T-helper 1 cell treated with Interleukin-12 subunit alpha and Interleukin-12 subunit beta and Interleukin-4 antibody, amounts not matched to agents 30 μg/mL and 1 μg/mL, for 36 hours (primary cell): ENCODE data around the gene ADPRS.

Source experiments
- H3K27ac Mint-ChIP-seq: one replicate; pipeline ENCODE4 v1.8.0; 2021; ENCODE audit warnings: mild to moderate bottlenecking, mixed read lengths
- H3K27me3 Mint-ChIP-seq: one replicate; pipeline ENCODE4 v1.8.0; 2021; ENCODE audit warnings: low read depth, mixed read lengths
- H3K36me3 Mint-ChIP-seq: one replicate; pipeline ENCODE4 v1.8.0; 2021; ENCODE audit warnings: low read depth, mixed read lengths
- H3K4me1 Mint-ChIP-seq: one replicate; pipeline ENCODE4 v1.8.0; 2021; ENCODE audit warnings: low read depth, mixed read lengths
- H3K4me3 Mint-ChIP-seq: one replicate; pipeline ENCODE4 v1.8.0; 2021; ENCODE audit warnings: mild to moderate bottlenecking, moderate library complexity, mixed read lengths
- H3K9me3 Mint-ChIP-seq: one replicate; pipeline ENCODE4 v1.8.0; 2021; ENCODE audit warnings: mixed read lengths

ADPRS gene

DNA sequence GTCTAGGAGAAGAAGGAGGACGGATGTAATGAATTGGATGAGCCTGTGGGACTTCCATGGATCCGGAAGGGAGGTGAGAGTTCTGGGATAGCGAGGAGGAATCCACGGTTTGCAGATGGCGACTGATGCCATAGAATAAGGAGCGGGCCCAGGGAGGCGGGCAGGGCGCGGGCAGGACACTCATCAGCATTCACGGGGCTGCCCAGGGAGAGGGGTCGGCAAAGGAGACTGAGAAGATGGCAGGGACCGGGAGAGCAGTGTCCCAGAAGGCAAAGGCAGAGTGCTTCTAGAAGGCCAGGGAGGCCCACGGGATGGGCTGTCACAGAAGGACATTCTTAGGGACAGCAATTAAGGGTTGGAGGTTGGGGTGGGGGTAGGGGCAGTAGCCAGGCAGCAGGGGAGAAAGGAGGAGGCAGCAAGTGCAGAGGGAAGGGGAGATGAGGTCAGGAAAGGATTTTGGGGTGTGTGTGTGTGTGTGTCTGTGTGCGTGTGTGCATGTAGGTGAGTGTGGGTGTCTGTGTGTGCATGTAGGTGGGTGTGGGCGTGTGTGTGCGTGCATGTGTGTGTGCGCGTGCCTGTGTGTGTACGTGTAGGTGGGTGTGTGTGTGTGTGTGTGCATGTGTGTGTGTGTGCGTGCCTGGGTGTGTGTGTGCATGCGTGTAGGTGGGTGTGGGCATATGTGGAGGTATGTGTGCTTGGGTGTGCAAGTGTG, 37.5 kb downstream of the ADPRS start:
- no peak overlapping the region for H3K4me3 Mint-ChIP-seq
- no peaks in the 10 kb centered on the region for H3K9me3 Mint-ChIP-seq
- H3K4me1 Mint-ChIP-seq = peaks cover 9% of the 10 kb centered on the region
- peaks cover 2% of the 10 kb centered on the region for H3K36me3 Mint-ChIP-seq
- peaks cover 46% of the 10 kb centered on the region for H3K27me3 Mint-ChIP-seq
- H3K27ac Mint-ChIP-seq = no peak overlapping the region

- Mint-ChIP-seq H3K9me3 (no peaks in the 10 kb centered on the region), H3K27me3 (peaks cover 43% of the 10 kb centered on the region), H3K4me3 (no peak overlapping the region), H3K36me3 (peaks cover 2% of the 10 kb centered on the region), H3K4me1 (peaks cover 9% of the 10 kb centered on the region), H3K27ac (no peak overlapping the region)
Observed at GRCh38 chr1:36126797-36127500, 38.3 kb downstream of the ADPRS start.

DNA sequence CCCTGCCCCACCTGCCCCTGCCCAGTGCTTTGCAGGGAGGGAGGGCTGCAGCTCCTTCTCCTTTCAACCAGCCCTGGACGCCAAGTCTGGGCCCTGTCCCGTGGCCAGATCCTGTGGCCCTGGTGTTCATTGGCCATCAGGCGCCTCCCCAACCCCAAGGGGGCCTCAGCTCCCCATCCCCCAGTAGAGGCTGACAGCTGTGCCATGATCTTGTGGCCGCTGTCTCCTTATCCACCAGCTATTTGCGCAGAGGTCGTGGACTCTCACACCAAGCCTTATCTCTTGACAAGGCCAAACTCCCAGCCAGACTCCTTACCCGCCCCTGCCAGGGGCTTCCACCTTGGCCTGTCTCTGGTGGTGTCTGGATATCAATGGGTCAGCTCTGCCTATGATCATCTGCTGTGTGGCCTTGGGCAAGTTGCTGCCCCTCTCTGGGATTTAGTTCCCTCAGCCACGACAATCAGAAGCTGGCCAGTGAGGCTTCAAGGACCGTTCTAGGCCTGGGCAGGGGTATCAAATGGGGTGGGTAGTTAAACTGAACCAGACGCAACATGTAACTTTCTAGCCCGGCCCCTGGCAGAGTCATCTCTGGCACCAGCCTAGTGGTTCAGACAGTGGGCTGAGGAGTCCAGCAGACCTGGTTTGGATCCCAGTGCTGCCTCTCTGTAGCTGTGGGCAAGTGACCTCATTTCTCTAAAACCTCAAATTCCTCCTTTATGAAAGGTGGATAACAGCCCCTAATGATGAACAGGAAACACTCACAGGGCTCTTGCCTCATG, 39.6 kb downstream of the ADPRS start:
- no peak overlapping the region for H3K4me3 Mint-ChIP-seq
- H3K27ac Mint-ChIP-seq = no peak overlapping the region
- peaks cover 2% of the 10 kb centered on the region for H3K36me3 Mint-ChIP-seq
- peaks cover 8% of the 10 kb centered on the region for H3K4me1 Mint-ChIP-seq
- peaks cover 29% of the 10 kb centered on the region for H3K27me3 Mint-ChIP-seq
- H3K9me3 Mint-ChIP-seq = no peaks in the 10 kb centered on the region

DNA sequence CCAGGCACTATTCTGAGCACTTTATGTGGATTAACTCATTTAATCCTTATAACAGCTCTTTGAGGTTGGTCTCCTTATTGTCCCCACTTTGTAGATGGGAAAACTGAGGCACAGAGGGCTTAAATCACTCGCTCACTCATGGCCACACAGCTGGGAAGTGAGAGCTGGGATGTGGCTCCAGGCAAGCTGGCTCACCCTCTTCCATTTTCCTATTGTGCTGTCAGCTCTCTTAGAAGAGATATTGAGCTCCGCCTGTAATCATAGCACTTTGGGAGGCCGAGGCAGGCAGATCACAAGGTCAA, 40.2 kb downstream of the ADPRS start:
- Mint-ChIP-seq H3K4me3 (no peak overlapping the region), H3K36me3 (peaks cover 2% of the 10 kb centered on the region), H3K4me1 (peaks cover 5% of the 10 kb centered on the region), H3K9me3 (no peaks in the 10 kb centered on the region), H3K27ac (no peak overlapping the region), H3K27me3 (peaks cover 24% of the 10 kb centered on the region)

DNA sequence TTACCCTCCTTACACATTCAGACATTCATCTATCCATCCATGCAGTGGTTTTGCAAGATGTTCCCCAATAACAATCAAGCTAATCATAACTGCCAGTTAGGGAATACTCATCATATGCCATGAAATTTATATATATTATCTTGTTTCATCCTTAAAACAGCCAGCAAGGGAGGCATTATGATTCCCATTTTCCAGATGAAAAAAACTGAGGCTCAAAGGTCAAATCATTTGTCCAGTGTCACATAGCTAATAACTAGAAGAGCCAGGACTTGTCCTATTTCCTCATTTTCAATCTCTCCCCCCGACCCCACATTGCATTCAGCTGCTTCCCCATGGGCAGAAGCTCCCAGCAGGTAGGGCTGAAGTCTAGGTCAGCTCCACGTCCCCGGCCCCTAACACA, 43.3 kb downstream of the ADPRS start:
- Mint-ChIP-seq H3K27me3 (peaks cover under 1% of the 10 kb centered on the region), H3K4me3 (no peak overlapping the region), H3K27ac (no peak overlapping the region), H3K4me1 (peaks cover 2% of the 10 kb centered on the region), H3K36me3 (peaks cover 4% of the 10 kb centered on the region), H3K9me3 (no peaks in the 10 kb centered on the region)

DNA sequence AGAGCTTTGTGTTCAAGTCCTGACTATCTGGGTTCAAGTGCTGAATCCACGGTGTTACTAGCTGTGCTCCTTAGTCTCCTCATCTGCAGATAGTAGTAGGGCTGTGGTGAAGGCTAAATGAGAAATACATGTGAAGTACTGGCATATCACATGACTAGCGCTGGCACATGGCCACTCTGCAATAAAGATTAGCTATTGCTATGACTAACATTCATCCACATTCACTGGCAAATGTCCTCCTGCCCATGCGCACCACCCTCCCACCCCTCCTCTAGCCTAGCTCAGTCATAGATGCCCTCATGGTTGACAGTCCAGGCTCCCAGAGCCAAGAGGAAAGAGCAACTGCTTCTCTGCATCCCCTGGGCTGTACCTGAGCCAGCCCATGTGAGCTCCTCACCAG, 44.8 kb downstream of the ADPRS start:
- Mint-ChIP-seq H3K36me3 (peaks cover 6% of the 10 kb centered on the region), H3K27me3 (no peaks in the 10 kb centered on the region), H3K9me3 (no peaks in the 10 kb centered on the region), H3K27ac (no peak overlapping the region), H3K4me1 (peaks cover 2% of the 10 kb centered on the region), H3K4me3 (no peak overlapping the region)

- Mint-ChIP-seq H3K4me3 (no peak overlapping the region), H3K4me1 (peaks cover 2% of the 10 kb centered on the region), H3K36me3 (peaks cover 6% of the 10 kb centered on the region), H3K27me3 (no peaks in the 10 kb centered on the region), H3K27ac (no peak overlapping the region), H3K9me3 (no peaks in the 10 kb centered on the region)
Observed at GRCh38 chr1:36134031-36134430, 45.3 kb downstream of the ADPRS start.

- H3K27ac Mint-ChIP-seq = no peak overlapping the region
Observed at GRCh38 chr1:36134505-36135329, 46.0 kb downstream of the ADPRS start.

DNA sequence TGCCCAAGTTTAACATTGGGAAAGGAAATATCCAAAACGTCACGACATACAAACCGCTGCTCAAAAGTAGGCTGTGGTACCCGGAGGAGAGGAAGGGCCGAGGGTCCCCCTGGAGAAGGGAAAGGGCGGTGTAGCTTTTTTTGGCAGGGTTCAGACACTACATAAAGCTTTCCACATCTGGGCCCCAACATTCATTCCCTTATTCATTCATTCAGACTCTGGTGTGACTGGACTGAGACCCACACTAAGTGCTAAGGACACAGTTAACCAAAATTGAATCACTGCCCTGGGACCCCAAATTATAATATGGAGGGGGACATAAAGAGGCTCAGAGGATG, 46.6 kb downstream of the ADPRS start:
- Mint-ChIP-seq H3K4me3 (no peak overlapping the region), H3K36me3 (peaks cover 14% of the 10 kb centered on the region), H3K27ac (no peak overlapping the region), H3K27me3 (no peaks in the 10 kb centered on the region), H3K9me3 (no peaks in the 10 kb centered on the region), H3K4me1 (peaks cover 2% of the 10 kb centered on the region)

More at GRCh38 chr1:36134505-36135329, 46.0 kb downstream of the ADPRS start:
- Mint-ChIP-seq H3K4me1 (peaks cover 2% of the 10 kb centered on the region), H3K4me3 (no peak overlapping the region), H3K9me3 (no peaks in the 10 kb centered on the region), H3K36me3 (peaks cover 9% of the 10 kb centered on the region), H3K27me3 (no peaks in the 10 kb centered on the region)

GRCh38 chr1:36135796-36136195, 47.1 kb downstream of the ADPRS start:
- no peak overlapping the region for H3K27ac Mint-ChIP-seq
- H3K27me3 Mint-ChIP-seq = no peaks in the 10 kb centered on the region
- H3K4me3 Mint-ChIP-seq = no peak overlapping the region
- no peaks in the 10 kb centered on the region for H3K9me3 Mint-ChIP-seq
- H3K36me3 Mint-ChIP-seq = peaks cover 15% of the 10 kb centered on the region
- peaks cover 2% of the 10 kb centered on the region for H3K4me1 Mint-ChIP-seq

DNA sequence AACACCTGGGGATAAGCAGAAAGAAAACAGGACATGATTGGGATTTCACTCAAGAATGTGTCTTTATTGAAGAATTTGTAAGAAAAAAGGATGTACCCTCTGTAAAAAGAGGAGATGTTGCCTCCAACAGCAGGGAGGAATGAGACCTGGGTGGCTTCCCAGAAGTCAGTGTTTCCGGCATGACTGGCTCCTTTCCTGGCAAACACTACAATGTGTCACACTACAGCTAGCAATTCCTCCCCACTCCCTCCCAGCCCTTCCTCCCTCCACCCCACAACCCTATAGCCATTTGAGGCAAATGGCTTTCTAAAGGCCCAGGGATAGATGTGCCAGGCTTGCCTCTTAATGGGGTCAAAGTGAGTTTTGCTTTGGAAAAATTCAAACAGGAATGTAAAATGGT, 47.8 kb downstream of the ADPRS start:
- no peak overlapping the region for H3K27ac Mint-ChIP-seq

DNA sequence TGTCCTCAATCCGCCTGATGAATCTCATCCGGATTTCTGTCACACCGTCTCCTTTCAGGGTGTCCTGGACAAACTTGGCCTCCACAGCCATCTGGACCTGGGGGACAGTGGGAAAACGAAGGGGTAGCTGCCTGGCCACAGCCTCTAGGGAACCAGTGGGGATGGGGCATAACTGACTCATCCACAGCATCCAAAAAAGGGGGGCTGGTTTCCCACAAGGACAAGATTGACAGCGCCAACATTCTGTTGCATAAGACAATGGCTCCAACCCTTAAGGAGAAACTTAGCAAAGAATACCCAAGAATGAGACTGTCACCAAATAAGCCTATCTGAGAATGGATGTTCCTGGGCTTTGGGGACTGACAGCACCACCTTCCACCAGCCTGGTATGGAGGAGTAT, 48.5 kb downstream of the ADPRS start:
- no peak overlapping the region for H3K4me3 Mint-ChIP-seq
- H3K27me3 Mint-ChIP-seq = no peaks in the 10 kb centered on the region
- no peak overlapping the region for H3K27ac Mint-ChIP-seq
- H3K4me1 Mint-ChIP-seq = peaks cover 7% of the 10 kb centered on the region
- H3K36me3 Mint-ChIP-seq = peaks cover 17% of the 10 kb centered on the region
- no peaks in the 10 kb centered on the region for H3K9me3 Mint-ChIP-seq

More for the DNA sequence above, 47.8 kb downstream of the ADPRS start:
- Mint-ChIP-seq H3K4me1 (peaks cover 5% of the 10 kb centered on the region), H3K9me3 (no peaks in the 10 kb centered on the region), H3K4me3 (no peak overlapping the region), H3K36me3 (peaks cover 15% of the 10 kb centered on the region), H3K27me3 (no peaks in the 10 kb centered on the region)

- Mint-ChIP-seq H3K4me3 (no peak overlapping the region), H3K27ac (no peak overlapping the region), H3K4me1 (peaks cover 7% of the 10 kb centered on the region), H3K9me3 (no peaks in the 10 kb centered on the region), H3K27me3 (no peaks in the 10 kb centered on the region), H3K36me3 (peaks cover 17% of the 10 kb centered on the region)
Observed at GRCh38 chr1:36137776-36138175, 49.1 kb downstream of the ADPRS start.

DNA sequence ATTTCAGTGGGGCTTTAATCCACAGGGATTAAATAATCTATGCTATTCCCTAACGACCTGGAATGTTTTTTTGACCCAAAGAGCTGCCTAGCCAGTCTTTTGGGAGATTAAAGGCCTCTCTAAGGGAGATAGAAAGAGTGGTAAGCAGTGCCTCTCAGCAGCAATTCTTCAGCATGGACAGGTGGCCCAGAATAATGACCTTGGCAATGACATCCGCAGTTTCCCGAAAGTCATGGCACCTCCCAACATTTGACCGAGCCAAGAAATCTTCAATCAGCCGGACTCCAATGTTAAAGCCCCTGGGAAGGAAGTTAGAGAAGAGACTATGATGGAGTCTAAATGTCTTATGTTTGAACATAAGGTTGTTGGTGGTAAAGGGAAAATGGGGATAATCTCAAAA, 50.8 kb downstream of the ADPRS start:
- H3K27ac Mint-ChIP-seq = no peak overlapping the region
- peaks cover 17% of the 10 kb centered on the region for H3K36me3 Mint-ChIP-seq
- H3K9me3 Mint-ChIP-seq = no peaks in the 10 kb centered on the region
- no peaks in the 10 kb centered on the region for H3K27me3 Mint-ChIP-seq
- peaks cover 8% of the 10 kb centered on the region for H3K4me1 Mint-ChIP-seq
- H3K4me3 Mint-ChIP-seq = no peak overlapping the region
